ENCODE measurements around the gene MYBPHL. TPM values are rescaled to one million over a fixed set of nuclear protein-coding genes. Genes with fewer than 3 reads are reported as not detected.

The MYBPHL gene
- total and polyA plus RNA-seq, 2 of the 13 experiments (the other 11 are each of a cell fraction or from before 2014, with no cell fraction given): 3.7 to 3.8 TPM

GRCh38 chr1:109315288-109315687 lies 8.5 kb upstream of the MYBPHL start:
- H3K79me2 ChIP-seq (ENCODE audit: insufficient read depth, low read length): no peaks in the 10 kb centered on the region
- intact Hi-C loops (cut with micrococcal nuclease; ENCODE audit: unreplicated experiment): no loop called here
- H3K27ac ChIP-seq (ENCODE audit: extremely low read length, insufficient read depth, low read length): no peak overlapping the region
- H4K20me1 ChIP-seq (ENCODE audit: insufficient read depth, low read length): no peaks in the 10 kb centered on the region
- FAIRE-seq (no peak), ATAC-seq (no peak), DNase-seq (ENCODE audit: low spot score) (no peak)
- peaks cover 27 to 71% of the 10 kb centered on the region in 2 experiments for H3K36me3 ChIP-seq (replicated peaks in 1 of 2; ENCODE audit: control insufficient read depth in 1 of 2, insufficient read depth in 2 of 2, low read length in 2 of 2)
- H3K27me3 ChIP-seq (ENCODE audit: control insufficient read depth in 1 of 2, insufficient read depth in 2 of 2, low read length in 2 of 2): no peaks in the 10 kb centered on the region
- no peaks in the 10 kb centered on the region for H3K9me3 ChIP-seq (ENCODE audit: low read length)
- H3K4me2 ChIP-seq (ENCODE audit: low read depth, low read length): no peak overlapping the region
- H3K4me1 ChIP-seq (ENCODE audit: insufficient read depth, low read length): peaks cover 16% of the 10 kb centered on the region
- POLR2A ChIA-PET: no interaction called here
- TF ChIP-seq ZNF335 (CRISPR knock-in tag; IDR thresholded peaks at IDR 0.05): no peak
- no peak for TF ChIP-seq ZHX2 (IDR thresholded peaks at IDR 0.05; ENCODE audit: low read depth)
- no peak for TF ChIP-seq ZHX2 (CRISPR knock-in tag; IDR thresholded peaks at IDR 0.05; ENCODE audit: borderline replicate concordance)
- no peak for TF ChIP-seq FOXA3 (CRISPR knock-in tag; IDR thresholded peaks at IDR 0.05)
- TF ChIP-seq U2AF2 (IDR thresholded peaks at IDR 0.05; ENCODE audit: low read depth, low read length): no peak
- no peak for TF ChIP-seq ZNF552 (CRISPR knock-in tag; IDR thresholded peaks at IDR 0.05; ENCODE audit: borderline replicate concordance)
- no peak for TF ChIP-seq SRF (IDR thresholded peaks at IDR 0.05; ENCODE audit: low read depth, low read length)
- no peak for TF ChIP-seq ZFY (CRISPR knock-in tag; IDR thresholded peaks at IDR 0.05)
- no peak for TF ChIP-seq MYPOP (CRISPR knock-in tag; IDR thresholded peaks at IDR 0.05)
- BruUV-seq (replicated peaks): no TSS peak
- 98% methylated on average over 4 of the region's 4 CpGs for WGBS (ENCODE audit: low lambda C conversion rate)
- no peak overlapping the region for H3K9ac ChIP-seq (ENCODE audit: insufficient read depth, low read depth, low read length)
- H3K4me3 ChIP-seq (replicated peaks in 1 of 3; ENCODE audit: insufficient read depth in 1 of 3, low read depth in 2 of 3, low read length in 3 of 3): no peak overlapping the region
- in situ Hi-C loops (cut with HindIII; ENCODE audit: extremely low pct_ligation_motif_present, low pct_unique_long_range_greater_than_20kb): no loop called here
- H2AFZ ChIP-seq (ENCODE audit: low read length): no peak overlapping the region
- CTCF ChIA-PET (ENCODE audit: low intra/inter-chr PET ratio, low total read pairs): no interaction called here
